MV-4-11 (cell line): ENCODE data around the gene PKN1.

Experiments used
- DNase-seq: peaks from one replicate; lab custom pipeline; 2025; lab: John Stamatoyannopoulos, UW

The PKN1 gene

DNA sequence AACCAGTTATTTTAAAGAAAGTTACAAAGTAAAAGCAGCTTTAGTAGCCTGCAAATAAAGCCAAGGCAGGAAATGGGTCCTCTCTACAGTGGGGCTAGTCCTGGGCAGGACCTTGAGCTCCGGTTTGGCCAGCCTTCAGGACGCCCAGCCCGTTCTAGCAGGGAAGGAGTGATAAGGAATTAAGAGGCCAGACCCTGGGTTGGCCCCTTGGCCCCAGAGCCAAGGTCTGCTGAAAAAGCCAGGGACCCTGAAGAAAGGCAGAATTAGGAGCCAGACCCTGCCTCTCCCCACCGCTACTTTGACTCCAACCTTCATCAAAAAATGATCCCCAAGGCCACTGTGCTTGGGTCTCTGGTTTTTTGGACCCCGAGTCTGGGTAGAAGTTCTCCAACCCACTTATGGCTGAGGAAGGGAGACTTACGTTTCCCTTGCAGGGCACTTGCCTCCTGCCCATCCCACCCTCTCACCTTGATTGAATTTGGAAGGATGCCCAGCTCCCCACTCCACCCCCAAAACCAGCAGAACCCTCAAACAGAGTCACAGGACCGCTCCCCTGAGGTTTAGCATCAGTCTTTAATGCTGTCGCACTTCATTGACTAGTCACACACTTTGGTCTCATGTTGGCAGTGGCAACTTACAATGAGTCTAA, 81.2 kb downstream of the PKN1 start:
- no peak for DNase-seq

DNA sequence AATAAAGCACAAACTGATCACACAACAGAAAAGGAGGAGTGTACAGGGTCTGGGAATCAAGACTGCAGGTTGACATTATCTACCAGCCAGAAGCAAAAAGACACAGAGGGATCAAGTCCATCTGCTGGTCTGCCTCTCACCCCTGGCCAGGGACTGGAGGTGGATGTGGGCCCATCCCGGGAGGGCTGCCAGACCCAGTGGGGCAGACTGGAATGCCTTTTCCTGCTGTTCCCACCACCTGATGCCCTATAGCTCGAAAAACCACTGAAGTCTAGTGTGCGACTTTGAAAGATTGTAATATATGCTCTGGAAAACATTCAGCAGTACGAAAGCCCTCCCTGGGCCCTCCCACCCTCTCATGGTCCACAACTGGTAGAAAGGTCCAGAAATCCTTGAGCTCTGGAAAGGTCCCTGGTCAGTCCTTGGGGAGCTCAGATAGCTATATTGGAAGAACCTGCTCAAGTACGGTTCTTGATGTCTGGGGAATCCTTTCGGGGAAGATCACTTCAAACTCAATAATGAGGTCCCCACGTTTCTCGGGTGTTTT, 82.5 kb downstream of the PKN1 start:
- DNase-seq, result no peak

DNA sequence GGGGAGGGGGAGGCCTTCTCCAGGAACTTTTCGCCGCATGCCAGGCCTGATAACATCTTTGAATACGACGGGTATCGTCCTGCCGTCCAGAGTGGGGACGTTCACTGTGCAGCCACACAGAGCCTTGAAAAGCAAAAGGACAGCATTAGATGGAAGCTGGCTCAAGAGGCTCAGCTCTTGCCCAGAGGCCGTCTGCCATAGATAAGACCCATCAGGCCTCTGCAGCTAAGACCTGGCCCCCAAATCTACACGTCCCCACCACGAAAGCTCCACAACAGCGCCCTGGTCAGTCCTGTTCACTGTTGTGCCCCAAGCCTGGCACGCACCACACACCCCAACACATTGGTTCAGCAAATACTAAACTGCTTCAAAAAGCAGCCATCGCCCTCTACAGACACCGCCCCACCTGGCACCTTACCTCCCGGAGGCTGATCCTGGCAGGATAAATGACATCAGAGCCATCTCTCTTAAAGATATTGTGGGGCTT, 83.0 kb downstream of the PKN1 start:
- no peak for DNase-seq

DNA sequence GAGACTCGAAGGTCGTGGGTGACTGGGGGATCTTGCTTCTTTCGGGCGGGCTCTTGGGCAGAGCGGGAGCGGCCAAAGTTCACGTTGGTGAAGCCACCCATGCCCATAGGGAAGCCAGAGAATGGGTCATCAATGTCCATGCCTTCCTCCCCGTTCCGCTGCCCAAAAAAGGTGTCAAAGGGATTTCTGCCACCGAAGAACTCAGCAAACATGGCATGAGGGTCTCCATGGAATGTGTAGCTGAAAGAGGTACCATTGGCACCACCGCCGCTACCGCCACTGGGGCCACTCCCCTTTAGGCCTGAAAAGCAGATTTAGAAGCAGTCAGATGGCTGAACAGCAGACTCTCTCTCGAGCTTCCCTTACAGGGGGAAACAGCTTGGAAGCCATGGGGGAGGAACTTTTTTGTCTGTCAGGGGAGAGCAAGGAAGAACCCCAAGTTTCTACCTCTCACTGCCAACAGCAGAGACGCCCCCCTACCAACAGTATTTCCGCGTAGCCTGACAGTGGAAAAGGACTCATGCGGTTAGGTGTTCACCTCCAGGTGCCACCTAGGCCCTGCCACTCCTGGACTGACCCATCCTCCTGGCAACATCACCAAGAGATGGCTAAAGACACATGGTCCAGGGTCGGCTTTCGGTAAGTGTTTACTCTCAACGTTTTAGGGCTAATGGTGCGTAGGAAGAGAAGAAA, 83.8 kb downstream of the PKN1 start:
- DNase-seq, result no peak

DNA sequence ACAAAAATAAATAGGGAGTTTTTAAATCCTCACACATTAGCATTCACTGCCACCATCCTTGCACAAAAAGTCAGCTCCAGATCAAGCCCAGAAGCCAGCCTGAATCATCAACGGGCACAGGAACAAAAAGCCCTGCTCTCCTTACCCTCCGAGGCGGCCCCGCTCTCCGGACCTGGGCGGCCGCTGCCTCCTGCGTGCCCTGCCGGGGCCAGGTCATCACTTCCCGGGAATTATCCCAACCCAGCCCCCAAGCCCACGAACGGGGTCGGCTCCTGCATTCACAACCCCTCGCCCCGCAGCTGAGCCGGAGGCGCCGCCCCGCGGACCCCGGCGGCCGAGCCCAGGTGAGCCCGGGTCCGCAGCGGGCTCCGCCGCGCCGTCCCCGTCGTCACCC, 84.3 kb downstream of the PKN1 start:
- no peak for DNase-seq

DNA sequence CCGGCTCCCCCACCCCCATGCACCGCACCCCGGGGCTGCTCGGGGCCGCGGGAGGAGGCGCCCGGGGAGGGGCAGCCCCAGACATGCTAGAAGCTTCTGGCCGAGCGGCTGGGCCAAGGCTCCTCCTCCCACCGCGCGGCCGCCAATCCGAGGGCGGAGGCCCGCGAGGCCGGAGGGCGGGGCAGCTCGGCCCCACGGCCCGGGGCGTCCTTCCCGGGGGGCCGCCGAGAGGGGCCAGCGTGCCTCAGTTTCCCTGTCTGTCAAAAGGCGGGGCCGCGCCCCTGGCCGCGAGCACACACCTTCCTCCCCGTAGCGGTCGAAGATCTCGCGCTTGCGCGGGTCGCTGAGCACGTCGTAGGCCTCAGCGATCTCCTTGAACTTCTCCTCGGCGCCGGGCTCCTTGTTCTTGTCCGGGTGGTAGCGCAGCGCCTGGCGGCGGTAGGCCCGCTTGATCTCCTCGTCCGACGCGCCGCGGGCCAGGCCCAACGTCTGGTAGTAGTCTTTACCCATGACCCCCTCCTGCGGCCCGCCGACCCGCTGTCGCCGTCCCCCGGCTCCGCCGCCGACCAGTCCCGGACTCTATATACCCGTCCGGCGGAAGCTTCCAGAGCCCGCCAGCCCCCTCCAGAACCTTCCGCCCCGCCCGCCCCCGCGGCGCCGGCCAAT, 84.9 kb downstream of the PKN1 start, which contains the start of gene DNAJB1:
Gene DNAJB1 (minus strand): TSS at position 558 of the 666 bp plus-strand sequence. CDS start 48 bp downstream, at position 510.
- DNase-seq, result peak; percentile 69

DNA sequence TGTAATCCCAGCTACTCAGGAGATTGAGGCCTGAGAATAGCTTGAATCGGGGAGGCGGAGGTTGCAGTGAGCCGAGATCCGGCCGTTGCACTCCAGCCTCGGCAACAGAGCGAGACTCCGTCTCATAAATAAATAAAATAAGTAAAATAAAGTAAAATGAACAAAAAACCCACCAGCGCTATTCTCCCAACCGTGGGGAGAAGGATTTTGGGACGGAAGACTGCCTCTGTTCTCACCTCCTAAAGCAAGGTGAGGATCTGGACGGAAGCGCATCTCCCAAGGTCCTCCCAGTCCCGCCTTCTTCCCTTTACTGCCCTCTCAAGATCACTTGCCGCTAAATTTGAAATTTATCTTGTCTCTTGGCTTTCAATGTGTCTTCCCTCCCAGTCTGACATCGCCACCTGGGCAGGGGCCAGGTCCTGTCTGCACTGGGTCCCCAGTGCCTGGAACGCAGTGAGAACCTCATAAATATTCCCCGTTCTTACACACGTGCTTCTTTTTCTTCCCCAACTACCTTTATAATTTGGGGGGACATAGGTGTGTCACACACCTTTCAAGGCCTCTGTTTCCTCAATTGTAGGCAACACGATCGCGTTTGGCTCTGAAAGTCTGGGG, 86.2 kb downstream of the PKN1 start:
- no peak for DNase-seq

DNA sequence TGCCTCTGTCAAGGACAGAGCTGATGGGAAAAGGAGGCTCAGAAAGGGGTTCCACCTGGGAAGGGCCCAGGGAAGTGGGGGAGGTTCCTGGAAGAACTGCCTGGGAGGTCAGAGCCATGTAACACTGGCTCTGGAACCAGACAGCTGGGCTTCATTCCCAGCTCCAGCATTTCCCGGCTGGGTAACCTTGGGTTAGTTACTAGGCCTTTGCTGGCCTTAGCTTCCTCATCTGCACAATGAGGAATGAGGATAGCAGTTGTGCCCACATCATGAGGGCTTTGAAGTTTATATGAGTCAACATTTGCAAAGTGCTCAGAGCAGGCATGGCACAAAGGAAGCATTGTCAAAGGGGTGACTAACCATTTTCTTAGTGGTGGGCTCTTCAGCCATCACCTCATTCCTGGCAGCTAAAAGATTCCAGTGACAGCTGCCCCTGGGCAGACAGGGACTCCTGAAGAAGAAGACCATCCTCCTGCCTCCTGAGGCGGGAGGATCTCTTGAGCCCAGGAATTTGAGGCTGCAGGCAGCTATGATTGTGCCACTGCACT, 86.8 kb downstream of the PKN1 start:
- peak; percentile 59 for DNase-seq

DNA sequence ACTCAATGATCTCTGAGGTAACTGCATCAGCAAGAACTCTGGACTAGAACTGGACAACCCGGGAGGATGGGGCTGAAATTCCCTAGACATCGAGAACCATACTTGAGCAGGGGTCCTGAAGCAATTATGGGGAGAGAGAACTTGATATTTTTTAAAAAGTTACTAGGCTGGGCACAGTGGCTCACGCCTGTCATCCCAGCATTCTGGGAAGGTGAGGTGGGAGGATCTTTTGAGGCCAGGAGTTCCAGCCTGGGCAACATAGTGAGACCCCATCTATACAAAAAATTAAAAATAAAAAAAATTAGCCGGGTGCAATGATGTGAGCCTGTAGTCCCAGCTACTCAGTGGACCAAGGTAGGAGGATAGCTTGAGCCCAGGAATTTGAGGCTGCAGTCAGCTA, 87.4 kb downstream of the PKN1 start:
- no peak for DNase-seq
